Right cardiac atrium (tissue), 5 donors: Measurements from ENCODE around the gene USP17L19. TPM values are rescaled to one million over a fixed set of nuclear protein-coding genes. Genes with fewer than 3 reads are reported as not detected.
"Not testable (repeated sequence)": the region's sequence is repeated elsewhere in the genome, so short reads cannot be mapped to it uniquely, and the experiment has no call there.

Experiments
- ATAC-seq, 2 donors: fragments of 200-7000 bp; cut with Tn5 transposase; one replicate each; pipeline versions ENCODE4 v1.8.0 to v1.9.1; 2020; ENCODE audit warnings: moderate library complexity in 2 of 2, mild to moderate bottlenecking in 1 of 2
- DNase-seq, 3 donors: peaks; one replicate each; pipeline ENCODE4 v3.0.0-alpha.2; 2020
- H3K27ac ChIP-seq: one replicate; pipeline ENCODE4 v1.5.1; 2013; ENCODE audit warnings: mild to moderate bottlenecking, low read length, control low read depth, moderate library complexity
- H3K27me3 ChIP-seq: one replicate; pipeline ENCODE4 v1.6.1; 2013; ENCODE audit not compliant: control insufficient read depth, insufficient read depth
- H3K4me1 ChIP-seq: one replicate; pipeline ENCODE4 v1.6.1; 2013; ENCODE audit warnings: low read length; ENCODE audit not compliant: control insufficient read depth, insufficient read depth
- H3K4me3 ChIP-seq: one replicate; pipeline ENCODE4 v1.5.1; 2013; ENCODE audit warnings: low read length, control low read depth
- H3K9me3 ChIP-seq: one replicate; pipeline ENCODE4 v1.6.1; 2013; ENCODE audit warnings: low read length; ENCODE audit not compliant: control insufficient read depth
- WGBS: extraction: QIAGEN DNeasy Blood & Tissue Kit; methylation state at CpG from one replicate; pipeline ENCODE4 v1.1.7; 2013; 5-methylcytosine and 5-hydroxymethylcytosine counted together
- intact Hi-C, 4 donors: fragments of 100-400 bp; cut with DNase I; formaldehyde crosslinking; loops; one replicate each; pipeline versions ENCODE4 v1.11.0 to v1.14.0; 2022 to 2023
- long read RNA-seq, 4 donors: library from polyadenylated mRNA; unstranded; transcript quantifications; one replicate each; pipeline ENCODE4 v2.0.0, GENCODE V29; 2020 to 2021
- polyA plus RNA-seq: library from polyadenylated mRNA; stranded (reverse); fragments of 200-250 nt; gene quantifications from one replicate; pipeline ENCODE4 v1.2.3, GENCODE V29; 2013
- total RNA-seq, 4 donors: library from RNA; stranded (reverse); fragmentation: NEBNext Ultra II Directional; extraction: Animal tissue kit (Norgen Biotek cat#: 25700); gene quantifications; one replicate each; pipeline ENCODE4 v1.2.1, GENCODE V29; 2021
- donor health status: healthy with polysubstance abuse.
- donor health status: DM: no; HTN: yes; CAD: no.
- donor health status: DM: no; HTN: no; CAD: no.
- donor health status: DM: no; HTN: yes; CAD: no; lungs with severe emphysema.
- donor health status: DM: yes; HTN: yes; CAD: no.

Gene USP17L19, protein sequence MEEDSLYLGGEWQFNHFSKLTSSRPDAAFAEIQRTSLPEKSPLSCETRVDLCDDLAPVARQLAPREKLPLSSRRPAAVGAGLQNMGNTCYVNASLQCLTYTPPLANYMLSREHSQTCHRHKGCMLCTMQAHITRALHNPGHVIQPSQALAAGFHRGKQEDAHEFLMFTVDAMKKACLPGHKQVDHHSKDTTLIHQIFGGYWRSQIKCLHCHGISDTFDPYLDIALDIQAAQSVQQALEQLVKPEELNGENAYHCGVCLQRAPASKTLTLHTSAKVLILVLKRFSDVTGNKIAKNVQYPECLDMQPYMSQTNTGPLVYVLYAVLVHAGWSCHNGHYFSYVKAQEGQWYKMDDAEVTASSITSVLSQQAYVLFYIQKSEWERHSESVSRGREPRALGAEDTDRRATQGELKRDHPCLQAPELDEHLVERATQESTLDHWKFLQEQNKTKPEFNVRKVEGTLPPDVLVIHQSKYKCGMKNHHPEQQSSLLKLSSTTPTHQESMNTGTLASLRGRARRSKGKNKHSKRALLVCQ
- not detected for total RNA-seq
- not detected for polyA plus RNA-seq
- long read RNA-seq, donor 1, result 0 reads
- long read RNA-seq, donor 2, result 0 reads
- long read RNA-seq, donor 3, result 0 reads
- long read RNA-seq, donor 4, result 0 reads

DNA sequence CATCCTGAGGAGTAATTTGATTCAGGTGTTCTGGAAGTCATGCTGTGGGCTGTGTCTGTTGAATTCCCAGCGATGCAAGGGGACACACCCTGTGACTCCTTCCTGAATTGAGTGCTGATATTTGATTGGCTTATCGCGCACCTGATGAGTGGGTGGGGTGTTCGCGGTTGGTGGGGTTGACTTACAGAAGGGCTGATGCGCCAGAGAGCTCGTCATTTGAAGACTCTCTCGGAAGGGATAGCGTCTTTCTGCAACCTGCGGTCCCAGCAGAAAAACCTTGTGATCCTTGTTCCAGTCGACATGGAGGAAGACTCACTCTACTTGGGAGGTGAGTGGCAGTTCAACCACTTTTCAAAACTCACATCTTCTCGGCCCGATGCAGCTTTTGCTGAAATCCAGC, at the start of gene USP17L19:
TSS of gene USP17L19 (plus strand) at position 301 of the 400 bp plus-strand sequence. CDS start at position 301, 0 bp downstream.
- H3K27me3 ChIP-seq, H3K4me3 ChIP-seq, ATAC-seq, intact Hi-C loops, DNase-seq, H3K27ac ChIP-seq, H3K9me3 ChIP-seq, H3K4me1 ChIP-seq: not testable (repeated sequence)
- WGBS, result no CpG with 5 or more reads among the region's 13 CpGs

- ATAC-seq, H3K27me3 ChIP-seq, H3K4me1 ChIP-seq, H3K4me3 ChIP-seq, intact Hi-C loops, DNase-seq, H3K9me3 ChIP-seq, H3K27ac ChIP-seq: not testable (repeated sequence)
- 86% methylated on average over 11 of the region's 13 CpGs for WGBS
These were observed 42.8 kb upstream of the USP17L19 start, which contains the start of gene USP17L10 for GRCh38 chr4:9210357-9210756. TSS of gene USP17L10 (plus strand) at chr4:9210657. CDS start at chr4:9210657, 0 bp downstream.

DNA sequence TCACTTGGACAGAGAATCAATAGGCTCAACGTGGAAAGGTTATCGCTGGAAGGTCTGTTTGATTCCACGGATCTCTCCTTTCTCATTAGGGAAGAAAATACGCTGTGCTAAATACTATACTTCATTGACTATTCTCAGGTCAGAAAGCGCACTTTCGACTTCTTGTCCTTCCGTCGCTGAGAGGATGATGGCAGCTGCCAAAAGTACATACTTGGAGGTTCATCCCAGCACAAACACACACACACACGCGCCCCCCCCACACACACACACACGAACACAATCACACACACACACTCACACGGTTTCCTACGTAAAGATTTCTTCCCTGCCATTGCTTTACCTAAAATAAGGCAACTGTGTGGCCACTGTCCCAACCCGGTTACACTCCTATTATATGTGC, 38.5 kb upstream of the USP17L19 start:
- H3K9me3 ChIP-seq, H3K27ac ChIP-seq, H3K4me1 ChIP-seq, H3K4me3 ChIP-seq, H3K27me3 ChIP-seq, intact Hi-C loops, ATAC-seq: not testable (repeated sequence)
- peak; percentile 0 to 25 (median 18) for DNase-seq
- 83% methylated on average over 11 of the region's 14 CpGs for WGBS

DNA sequence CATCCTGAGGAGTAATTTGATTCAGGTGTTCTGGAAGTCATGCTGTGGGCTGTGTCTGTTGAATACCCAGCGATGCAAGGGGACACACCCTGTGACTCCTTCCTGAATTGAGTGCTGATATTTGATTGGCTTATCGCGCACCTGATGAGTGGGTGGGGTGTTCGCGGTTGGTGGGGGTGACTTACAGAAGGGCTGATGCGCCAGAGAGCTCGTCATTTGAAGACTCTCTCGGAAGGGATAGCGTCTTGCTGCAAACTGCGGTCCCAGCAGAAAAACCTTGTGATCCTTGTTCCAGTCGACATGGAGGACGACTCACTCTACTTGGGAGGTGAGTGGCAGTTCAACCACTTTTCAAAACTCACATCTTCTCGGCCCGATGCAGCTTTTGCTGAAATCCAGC, 38.1 kb upstream of the USP17L19 start, which contains the start of gene USP17L11:
TSS of gene USP17L11 (plus strand) at position 301 of the 400 bp plus-strand sequence. CDS start at position 301, 0 bp downstream.
- H3K4me3 ChIP-seq, result not testable (repeated sequence)
- 89% methylated on average over 8 of the region's 14 CpGs for WGBS

DNA sequence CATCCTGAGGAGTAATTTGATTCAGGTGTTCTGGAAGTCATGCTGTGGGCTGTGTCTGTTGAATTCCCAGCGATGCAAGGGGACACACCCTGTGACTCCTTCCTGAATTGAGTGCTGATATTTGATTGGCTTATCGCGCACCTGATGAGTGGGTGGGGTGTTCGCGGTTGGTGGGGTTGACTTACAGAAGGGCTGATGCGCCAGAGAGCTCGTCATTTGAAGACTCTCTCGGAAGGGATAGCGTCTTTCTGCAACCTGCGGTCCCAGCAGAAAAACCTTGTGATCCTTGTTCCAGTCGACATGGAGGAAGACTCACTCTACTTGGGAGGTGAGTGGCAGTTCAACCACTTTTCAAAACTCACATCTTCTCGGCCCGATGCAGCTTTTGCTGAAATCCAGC, 33.3 kb upstream of the USP17L19 start, which contains the start of gene USP17L12:
TSS of gene USP17L12 (plus strand) at position 301 of the 400 bp plus-strand sequence. CDS start at position 301, 0 bp downstream.
- H3K4me1 ChIP-seq, H3K27ac ChIP-seq, intact Hi-C loops, H3K27me3 ChIP-seq, ATAC-seq, H3K9me3 ChIP-seq, DNase-seq, H3K4me3 ChIP-seq: not testable (repeated sequence)
- no CpG with 5 or more reads among the region's 13 CpGs for WGBS

More for the DNA sequence above, 38.1 kb upstream of the USP17L19 start, which contains the start of gene USP17L11:
- H3K9me3 ChIP-seq, DNase-seq, H3K27me3 ChIP-seq, ATAC-seq, intact Hi-C loops, H3K4me1 ChIP-seq, H3K27ac ChIP-seq: not testable (repeated sequence)

DNA sequence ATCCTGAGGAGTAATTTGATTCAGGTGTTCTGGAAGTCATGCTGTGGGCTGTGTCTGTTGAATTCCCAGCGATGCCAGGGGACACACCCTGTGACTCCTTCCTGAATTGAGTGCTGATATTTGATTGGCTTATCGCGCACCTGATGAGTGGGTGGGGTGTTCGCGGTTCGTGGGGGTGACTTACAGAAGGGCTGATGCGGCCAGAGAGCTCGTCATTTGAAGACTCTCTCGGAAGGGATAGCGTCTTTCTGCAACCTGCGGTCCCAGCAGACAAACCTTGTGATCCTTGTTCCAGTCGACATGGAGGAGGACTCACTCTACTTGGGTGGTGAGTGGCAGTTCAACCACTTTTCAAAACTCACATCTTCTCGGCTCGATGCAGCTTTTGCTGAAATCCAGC, 28.6 kb upstream of the USP17L19 start, which contains the start of gene USP17L13:
TSS of gene USP17L13 (plus strand) at position 301 of the 400 bp plus-strand sequence. CDS start at position 301, 0 bp downstream.
- H3K9me3 ChIP-seq, H3K4me3 ChIP-seq, intact Hi-C loops, H3K27ac ChIP-seq, ATAC-seq, H3K4me1 ChIP-seq, DNase-seq, H3K27me3 ChIP-seq: not testable (repeated sequence)
- WGBS, result no CpG with 5 or more reads among the region's 14 CpGs

- H3K4me1 ChIP-seq, H3K27ac ChIP-seq, H3K9me3 ChIP-seq, H3K27me3 ChIP-seq, intact Hi-C loops, H3K4me3 ChIP-seq, ATAC-seq: not testable (repeated sequence)
- WGBS, result 84% methylated on average over 5 of the region's 8 CpGs
- DNase-seq, result peak in 1 of 3 donors; percentile 10
These were observed 22.9 kb upstream of the USP17L19 start for GRCh38 chr4:9230249-9230648.

- H3K9me3 ChIP-seq, H3K27me3 ChIP-seq, intact Hi-C loops, DNase-seq, H3K4me1 ChIP-seq, H3K27ac ChIP-seq, ATAC-seq, H3K4me3 ChIP-seq: not testable (repeated sequence)
- no CpG with 5 or more reads among the region's 15 CpGs for WGBS
These were observed 19.1 kb upstream of the USP17L19 start, which contains the start of gene USP17L15 for GRCh38 chr4:9234085-9234484. TSS of gene USP17L15 (plus strand) at chr4:9234385. CDS start at chr4:9234385, 0 bp downstream.

GRCh38 chr4:9238461-9238860, 14.7 kb upstream of the USP17L19 start:
- intact Hi-C loops, ATAC-seq, H3K27me3 ChIP-seq, H3K4me1 ChIP-seq, H3K4me3 ChIP-seq, H3K27ac ChIP-seq, H3K9me3 ChIP-seq: not testable (repeated sequence)
- peak; percentile 2 to 10 (median 9) for DNase-seq
- 85% methylated on average over 11 of the region's 12 CpGs for WGBS

- 85% methylated on average over 5 of the region's 14 CpGs for WGBS
- H3K4me3 ChIP-seq, H3K27ac ChIP-seq, H3K9me3 ChIP-seq, DNase-seq, H3K4me1 ChIP-seq, intact Hi-C loops, ATAC-seq, H3K27me3 ChIP-seq: not testable (repeated sequence)
These were observed 9.6 kb upstream of the USP17L19 start, which contains the start of gene USP17L17 for GRCh38 chr4:9243579-9243978. TSS of gene USP17L17 (plus strand) at chr4:9243879. CDS start at chr4:9243879, 0 bp downstream.
